Tibial artery (tissue), 4 donors: ENCODE results near the gene MAU2.

Experiments used
- DNase-seq, 2 donors: peaks; one replicate each; pipeline ENCODE4 v3.0.0-alpha.2; 2019
- H3K27ac ChIP-seq, 2 donors: fragments of 200-600 bp; sonication (generic) in 1 of 2; 1 replicate in 1 of 2; 2 replicates in 1 of 2; pipeline ENCODE4 v1.5.1; 2018 to 2019; ENCODE audit warnings: mild to moderate bottlenecking in 1 of 2
- H3K27me3 ChIP-seq, 2 donors: fragments of 200-600 bp; sonication (generic) in 1 of 2; one replicate each; pipeline versions ENCODE4 v1.5.1 to v1.6.0; 2016 to 2019
- H3K36me3 ChIP-seq, 3 donors: fragments of 200-600 bp; sonication (generic) in 2 of 3; one replicate each; pipeline ENCODE4 v1.5.1; 2016 to 2019; ENCODE audit warnings: mild to moderate bottlenecking in 2 of 3
- H3K4me1 ChIP-seq, 4 donors: fragments of 200-600 bp; sonication (generic) in 2 of 4; 1 replicate in 3 of 4; 2 replicates in 1 of 4; pipeline ENCODE4 v1.5.1; 2016 to 2019
- H3K4me3 ChIP-seq, 2 donors: fragments of 200-600 bp; sonication (generic) in 1 of 2; 1 replicate in 1 of 2; 2 replicates in 1 of 2; pipeline ENCODE4 v1.5.1; 2018 to 2019; ENCODE audit warnings: mild to moderate bottlenecking in 2 of 2
- H3K9me3 ChIP-seq, 3 donors: fragments of 200-600 bp; sonication (generic) in 1 of 3; one replicate each; pipeline ENCODE4 v1.5.1; 2016 to 2019
- intact Hi-C: fragments of 100-400 bp; cut with DNase I; formaldehyde crosslinking; loops from one replicate; pipeline ENCODE4 v1.15.0; 2023; ENCODE audit warnings: low total_unique reads
- TF ChIP-seq, protein P1 (sequence below), 2 experiments: fragments of 200-600 bp in 1 of 2; fragments of 450-650 bp in 1 of 2; IDR thresholded peaks; one replicate each; pipeline ENCODE4 v1.5.1; 2017 to 2019; ENCODE audit warnings: antibody characterized with exemption in 2 of 2, mild to moderate bottlenecking in 1 of 2, moderate library complexity in 1 of 2

Gene MAU2

DNA sequence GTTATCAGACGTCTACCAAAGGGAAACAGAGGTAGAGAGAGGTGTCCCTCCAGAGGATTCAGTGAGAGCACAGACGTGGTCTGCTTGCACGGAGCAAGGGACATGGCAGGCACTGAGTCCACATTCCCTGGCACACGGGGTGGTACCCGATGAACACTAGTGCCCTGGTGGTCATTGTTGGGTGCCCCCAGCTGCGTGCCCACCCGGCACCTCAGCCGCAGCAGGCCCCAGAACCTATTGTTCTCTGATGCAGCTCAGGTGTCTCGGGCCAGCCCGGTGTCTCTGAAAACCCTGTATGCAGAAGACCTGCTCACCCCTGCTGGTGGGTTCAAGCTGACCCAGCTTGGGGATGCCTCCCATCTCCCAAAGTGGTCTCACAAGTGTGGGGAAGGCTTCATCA lies 12.3 kb upstream of the MAU2 start:
- TF ChIP-seq, protein P1, sequence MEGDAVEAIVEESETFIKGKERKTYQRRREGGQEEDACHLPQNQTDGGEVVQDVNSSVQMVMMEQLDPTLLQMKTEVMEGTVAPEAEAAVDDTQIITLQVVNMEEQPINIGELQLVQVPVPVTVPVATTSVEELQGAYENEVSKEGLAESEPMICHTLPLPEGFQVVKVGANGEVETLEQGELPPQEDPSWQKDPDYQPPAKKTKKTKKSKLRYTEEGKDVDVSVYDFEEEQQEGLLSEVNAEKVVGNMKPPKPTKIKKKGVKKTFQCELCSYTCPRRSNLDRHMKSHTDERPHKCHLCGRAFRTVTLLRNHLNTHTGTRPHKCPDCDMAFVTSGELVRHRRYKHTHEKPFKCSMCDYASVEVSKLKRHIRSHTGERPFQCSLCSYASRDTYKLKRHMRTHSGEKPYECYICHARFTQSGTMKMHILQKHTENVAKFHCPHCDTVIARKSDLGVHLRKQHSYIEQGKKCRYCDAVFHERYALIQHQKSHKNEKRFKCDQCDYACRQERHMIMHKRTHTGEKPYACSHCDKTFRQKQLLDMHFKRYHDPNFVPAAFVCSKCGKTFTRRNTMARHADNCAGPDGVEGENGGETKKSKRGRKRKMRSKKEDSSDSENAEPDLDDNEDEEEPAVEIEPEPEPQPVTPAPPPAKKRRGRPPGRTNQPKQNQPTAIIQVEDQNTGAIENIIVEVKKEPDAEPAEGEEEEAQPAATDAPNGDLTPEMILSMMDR (IDR thresholded peaks at IDR 0.05): no peak
- Histone ChIP-seq H3K27me3 (no peaks in the 10 kb centered on the region), H3K4me1 (no peaks in the 10 kb centered on the region), H3K36me3 (peaks cover 58 to 98% (median 73%) of the 10 kb centered on the region in 3 donors), H3K27ac (no peak overlapping the region), H3K4me3 (no peak overlapping the region), H3K9me3 (no peaks in the 10 kb centered on the region)
- intact Hi-C loops: no loop called here
- no peak for DNase-seq

DNA sequence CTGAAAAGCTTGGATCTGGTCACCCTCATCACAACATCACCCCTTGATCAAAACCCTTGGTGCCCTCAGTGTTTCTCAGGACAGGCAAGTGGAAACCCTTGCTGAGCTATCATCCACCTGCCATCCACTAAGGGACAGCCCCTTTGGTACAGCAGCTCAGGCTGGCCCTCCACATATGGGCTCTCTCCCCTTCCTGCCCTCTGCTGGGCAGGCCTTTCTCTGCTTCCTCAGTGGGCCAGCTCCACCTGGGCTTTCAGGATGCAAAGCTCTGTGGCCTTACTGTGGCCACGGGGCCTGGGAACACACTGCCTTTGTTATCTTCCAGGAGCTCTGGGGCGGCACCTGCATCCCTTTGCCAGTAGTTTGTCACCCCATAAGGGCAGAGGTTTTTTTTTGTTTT lies 5.2 kb upstream of the MAU2 start:
- H3K36me3 ChIP-seq: peaks cover 10 to 61% (median 30%) of the 10 kb centered on the region in 3 donors
- intact Hi-C loops: loop anchor here (10.0 kb wide), 1 partner anchor 111 kb away; the partner anchor contains the start of gene NR2C2AP

DNA sequence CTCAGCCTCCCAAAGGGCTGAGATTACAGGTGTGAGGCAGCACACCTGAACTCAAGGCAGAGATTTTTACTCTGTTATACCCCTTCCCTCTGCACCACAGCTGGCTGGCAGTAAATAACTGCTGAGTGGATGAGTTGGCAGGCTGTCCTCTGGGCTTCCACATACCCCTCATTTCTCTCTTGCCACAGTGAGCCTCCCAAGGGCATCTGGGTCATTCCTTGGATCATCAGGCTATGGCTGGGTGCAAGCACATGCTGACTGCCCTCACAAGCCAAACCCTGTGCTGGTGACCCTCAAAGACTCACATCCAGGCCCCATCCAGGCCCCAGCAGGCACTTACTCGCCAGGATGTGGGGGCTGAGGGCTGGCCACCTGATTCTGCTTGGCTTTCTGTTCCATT lies 4.5 kb upstream of the MAU2 start:
- H3K27ac ChIP-seq: no peak overlapping the region
- intact Hi-C loops: loop anchor here (10.0 kb wide), 1 partner anchor 111 kb away; the partner anchor contains the start of gene NR2C2AP
- H3K36me3 ChIP-seq: peaks cover 10 to 58% (median 27%) of the 10 kb centered on the region in 3 donors
- H3K27me3 ChIP-seq: no peaks in the 10 kb centered on the region
- no peak for DNase-seq
- no peak overlapping the region for H3K4me3 ChIP-seq
- H3K4me1 ChIP-seq: peaks cover 0 to 17% (median 8%) of the 10 kb centered on the region in 4 donors
- TF ChIP-seq, protein P1 (IDR thresholded peaks at IDR 0.05): no peak
- H3K9me3 ChIP-seq: no peaks in the 10 kb centered on the region

More for the DNA sequence above, 5.2 kb upstream of the MAU2 start:
- TF ChIP-seq, protein P1 (IDR thresholded peaks at IDR 0.05): no peak
- no peak overlapping the region for H3K4me3 ChIP-seq
- no peaks in the 10 kb centered on the region for H3K9me3 ChIP-seq
- H3K4me1 ChIP-seq: peaks cover 0 to 17% (median 8%) of the 10 kb centered on the region in 4 donors
- DNase-seq: no peak
- no peak overlapping the region for H3K27ac ChIP-seq
- H3K27me3 ChIP-seq: no peaks in the 10 kb centered on the region

DNA sequence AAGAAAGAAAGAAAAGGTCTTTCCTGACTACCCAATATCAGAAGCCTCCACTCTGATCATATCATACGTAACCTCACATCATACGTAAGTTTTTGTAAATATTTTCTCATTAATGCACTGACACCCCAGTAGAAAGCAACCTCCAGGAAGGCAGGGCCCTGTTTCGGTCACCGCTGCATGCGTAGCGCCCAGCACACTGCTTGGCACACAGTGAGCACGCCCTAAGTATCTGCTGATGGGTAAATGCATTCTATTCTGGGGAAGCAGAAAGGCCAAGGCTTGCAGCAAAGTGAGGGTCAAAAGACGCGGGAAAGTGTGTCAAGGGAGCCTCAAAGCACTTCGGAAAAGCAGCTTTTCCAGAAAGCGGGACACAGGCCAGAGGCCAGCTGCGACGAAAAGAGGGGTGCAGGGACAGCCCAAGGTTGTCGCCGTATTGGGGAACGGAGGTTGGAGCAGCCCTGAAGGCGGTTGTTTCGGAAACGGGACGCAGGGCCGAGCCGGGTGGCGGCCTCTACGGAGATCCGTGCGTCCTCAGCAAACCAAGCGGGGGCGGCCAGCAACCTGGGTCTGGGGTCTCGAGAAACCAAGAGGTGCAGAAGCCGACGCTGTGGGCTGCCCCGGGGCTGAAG lies 783 bp upstream of the MAU2 start:
- H3K9me3 ChIP-seq: no peaks in the 10 kb centered on the region
- intact Hi-C loops: loop anchor here (10.0 kb wide), 1 partner anchor 115 kb away; the partner anchor contains the start of gene NR2C2AP
- H3K4me1 ChIP-seq: peaks cover 0 to 45% (median 30%) of the 10 kb centered on the region in 4 donors
- no peak for DNase-seq
- H3K36me3 ChIP-seq: peaks cover 11 to 38% (median 26%) of the 10 kb centered on the region in 3 donors
- H3K27ac ChIP-seq: peak overlapping the region; percentile 92 to 99
- peak overlapping the region; percentile 94 to 98 for H3K4me3 ChIP-seq
- TF ChIP-seq, protein P1 (IDR thresholded peaks at IDR 0.05): no peak
- no peaks in the 10 kb centered on the region for H3K27me3 ChIP-seq

DNA sequence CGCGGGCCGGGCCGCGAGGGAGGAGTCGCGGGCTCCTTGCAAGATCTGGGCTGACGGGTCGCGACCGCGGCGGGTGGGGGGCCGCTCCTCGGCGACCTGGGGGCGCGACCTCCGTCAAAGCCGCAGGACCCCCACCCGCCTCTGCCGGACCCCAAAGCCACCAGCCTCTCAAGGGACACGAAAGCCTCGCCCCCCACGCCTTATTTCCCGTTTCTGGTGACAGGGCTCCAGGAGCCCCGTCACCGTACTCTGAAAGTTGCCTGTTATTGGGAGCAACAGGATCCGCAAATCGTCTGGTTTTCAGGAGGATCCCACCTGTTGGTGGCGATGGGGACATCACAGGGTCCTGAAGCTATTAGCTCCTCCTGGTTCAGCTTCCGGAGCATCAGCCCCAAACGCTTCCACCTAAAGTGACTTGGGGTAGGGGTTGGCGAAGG lies 530 bp downstream of the MAU2 start:
- H3K27me3 ChIP-seq: no peaks in the 10 kb centered on the region
- peak overlapping the region; percentile 92 to 99 for H3K27ac ChIP-seq
- H3K36me3 ChIP-seq: peaks cover 20 to 38% (median 26%) of the 10 kb centered on the region in 3 donors
- H3K4me1 ChIP-seq: peaks cover 0 to 45% (median 30%) of the 10 kb centered on the region in 4 donors
- H3K4me3 ChIP-seq: peak overlapping the region; percentile 94 to 98
- H3K9me3 ChIP-seq: no peaks in the 10 kb centered on the region
- TF ChIP-seq, protein P1 (IDR thresholded peaks at IDR 0.05): no peak
- intact Hi-C loops: no loop called here
- no peak for DNase-seq
